NOMO-1 treated with dmso at 0.1 percent for 144 hours (cell line): ENCODE data around the gene GOT1.

ENCODE experiments used
- DNase-seq: peaks from one replicate; lab custom pipeline; 2025; ENCODE audit not compliant: unreplicated experiment; lab: John Stamatoyannopoulos, UW

Gene GOT1

GRCh38 chr10:99433378-99434020, 3.1 kb upstream of the GOT1 start:
- no peak for DNase-seq

- no peak for DNase-seq
Observed at GRCh38 chr10:99432881-99433280, 2.5 kb upstream of the GOT1 start.

GRCh38 chr10:99432047-99432446, 1.6 kb upstream of the GOT1 start:
- no peak for DNase-seq

GRCh38 chr10:99431190-99431760, 851 bp upstream of the GOT1 start:
- DNase-seq: peak; percentile 5

- no peak for DNase-seq
Observed at GRCh38 chr10:99430116-99430450, 341 bp downstream of the GOT1 start.

- no peak for DNase-seq
Observed at GRCh38 chr10:99429517-99430095, 818 bp downstream of the GOT1 start.

- DNase-seq: no peak
Observed at GRCh38 chr10:99427566-99428190, 2.7 kb downstream of the GOT1 start.

- DNase-seq: no peak
Observed at GRCh38 chr10:99426689-99427088, 3.7 kb downstream of the GOT1 start.

GRCh38 chr10:99425204-99425603, 5.2 kb downstream of the GOT1 start:
- DNase-seq: no peak

- no peak for DNase-seq
Observed at GRCh38 chr10:99424656-99425055, 5.8 kb downstream of the GOT1 start.

GRCh38 chr10:99422529-99423096, 7.8 kb downstream of the GOT1 start:
- no peak for DNase-seq

- DNase-seq: no peak
Observed at GRCh38 chr10:99421233-99421739, 9.1 kb downstream of the GOT1 start.

GRCh38 chr10:99419688-99420087, 10.7 kb downstream of the GOT1 start:
- no peak for DNase-seq

- DNase-seq: no peak
Observed at GRCh38 chr10:99418910-99419624, 11.4 kb downstream of the GOT1 start.

GRCh38 chr10:99412099-99412498, 18.3 kb downstream of the GOT1 start:
- DNase-seq: no peak

GRCh38 chr10:99411546-99411945, 18.9 kb downstream of the GOT1 start:
- no peak for DNase-seq

- no peak for DNase-seq
Observed at GRCh38 chr10:99410876-99411275, 19.5 kb downstream of the GOT1 start.

GRCh38 chr10:99410146-99410545, 20.3 kb downstream of the GOT1 start:
- DNase-seq: no peak

- no peak for DNase-seq
Observed at GRCh38 chr10:99406149-99406548, 24.3 kb downstream of the GOT1 start.

GRCh38 chr10:99403674-99404073, 26.8 kb downstream of the GOT1 start:
- peak; percentile 40 for DNase-seq

GRCh38 chr10:99399664-99400063, 30.8 kb downstream of the GOT1 start:
- DNase-seq: no peak
